Stimulated activated CD4-positive, alpha-beta T cell treated with anti-CD3 and anti-CD28 coated beads, Interleukin-2, amount 100 ng/mL, for 48 hours (primary cell): ENCODE data around the gene CDHR2.
"Not testable (repeated sequence)": the region's sequence is repeated elsewhere in the genome, so short reads cannot be mapped to it uniquely, and the experiment has no call there.

Experiments
- DNase-seq, 2 donors: peaks; one replicate each; pipeline ENCODE4 v3.0.0-alpha.2; 2020

Gene CDHR2

DNA sequence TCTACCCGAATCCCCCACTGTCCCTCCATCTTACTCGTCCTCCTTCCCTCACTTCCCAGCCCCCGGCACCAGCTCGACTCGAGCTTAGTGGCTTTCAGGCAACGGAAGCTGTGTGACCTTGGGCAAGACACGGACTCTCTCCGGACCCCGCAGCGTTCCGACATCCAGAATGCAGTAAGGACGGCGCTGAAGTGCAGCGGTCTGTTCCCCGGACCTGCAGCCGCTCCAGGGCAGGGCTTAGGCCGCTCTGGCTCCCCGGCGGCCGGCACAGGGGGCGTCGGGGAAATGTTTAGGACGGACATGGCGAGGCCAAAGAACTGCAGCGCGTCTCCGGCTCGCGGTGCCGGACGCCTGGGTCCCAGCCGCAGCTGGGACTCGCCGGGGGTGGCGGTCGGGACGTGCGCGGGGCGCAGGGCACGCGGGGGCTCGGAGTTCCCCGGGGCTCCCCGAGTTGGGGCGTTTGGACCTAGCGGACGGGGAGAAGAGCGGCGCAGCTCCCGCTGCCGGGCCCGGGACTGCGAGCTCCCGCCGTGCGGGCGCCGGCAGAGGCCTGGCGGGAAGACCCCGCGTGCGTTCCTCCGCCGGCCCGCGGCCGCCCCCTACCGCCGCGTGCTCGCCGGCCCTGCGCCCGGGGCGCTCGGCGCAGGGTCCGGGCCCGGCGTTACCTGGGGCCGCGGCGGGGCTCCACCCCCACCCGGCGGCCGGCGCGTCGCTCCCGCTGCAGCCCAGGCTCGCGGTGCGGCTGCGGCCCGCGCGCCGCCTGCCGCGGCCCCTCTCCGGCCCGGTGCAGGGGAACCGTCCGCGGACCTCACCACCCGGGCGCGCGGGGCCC, 6.3 kb upstream of the CDHR2 start:
- DNase-seq, result no peak

DNA sequence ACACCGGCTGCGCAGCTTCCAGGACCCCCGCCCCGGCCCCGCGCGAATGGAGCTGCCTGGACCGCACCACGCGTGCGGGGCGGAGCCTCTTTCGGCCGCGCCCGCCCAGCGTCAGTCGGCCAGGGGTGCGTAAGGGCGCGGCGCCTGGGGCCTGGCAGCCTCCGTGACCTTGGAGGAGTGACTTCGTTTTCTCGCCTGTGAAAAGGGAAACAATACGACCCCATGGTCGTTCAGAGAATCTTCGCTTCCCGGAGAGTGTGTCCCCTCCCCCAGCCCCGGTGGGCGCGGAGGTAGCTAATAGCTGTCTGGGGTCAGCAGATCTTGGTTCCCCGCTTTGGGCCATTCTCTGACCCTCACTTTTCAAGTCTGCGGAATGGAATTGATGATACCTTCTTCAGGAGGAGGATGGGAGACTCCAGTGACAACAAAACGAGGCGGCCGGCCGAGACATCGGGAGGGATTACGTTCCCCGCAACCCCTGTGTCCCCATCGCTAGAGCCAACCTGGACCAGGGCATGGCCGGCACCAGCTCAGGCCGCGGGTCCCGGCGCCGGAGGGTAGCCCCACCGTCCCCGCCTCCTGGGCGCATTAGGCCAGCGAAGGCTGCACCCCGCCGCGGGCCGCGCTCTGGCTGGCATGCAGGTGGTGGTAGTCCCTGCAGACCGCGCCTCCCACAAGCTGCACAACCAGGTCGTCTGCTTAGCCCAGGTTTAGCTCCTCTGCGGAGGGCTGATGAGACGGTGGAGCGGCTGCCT, 5.5 kb upstream of the CDHR2 start:
- peak; percentile 63 to 67 for DNase-seq

DNA sequence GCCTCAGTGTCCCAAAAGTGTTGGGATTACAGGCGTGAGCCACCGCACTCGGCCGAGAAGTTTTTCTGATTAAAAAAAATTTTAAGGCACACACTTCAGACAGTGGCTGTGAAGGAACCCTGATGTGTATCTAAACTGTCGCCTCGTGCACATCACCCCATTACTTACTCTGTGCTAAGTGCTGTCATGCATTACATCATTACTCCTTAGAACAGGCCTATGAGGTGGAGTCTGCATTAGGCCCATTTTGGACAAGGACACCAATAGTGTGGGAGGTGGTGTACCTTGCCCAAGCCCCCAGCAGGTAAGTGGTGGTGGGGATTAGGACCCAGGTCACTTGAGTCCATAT, 3.8 kb upstream of the CDHR2 start:
- DNase-seq, result no peak

DNA sequence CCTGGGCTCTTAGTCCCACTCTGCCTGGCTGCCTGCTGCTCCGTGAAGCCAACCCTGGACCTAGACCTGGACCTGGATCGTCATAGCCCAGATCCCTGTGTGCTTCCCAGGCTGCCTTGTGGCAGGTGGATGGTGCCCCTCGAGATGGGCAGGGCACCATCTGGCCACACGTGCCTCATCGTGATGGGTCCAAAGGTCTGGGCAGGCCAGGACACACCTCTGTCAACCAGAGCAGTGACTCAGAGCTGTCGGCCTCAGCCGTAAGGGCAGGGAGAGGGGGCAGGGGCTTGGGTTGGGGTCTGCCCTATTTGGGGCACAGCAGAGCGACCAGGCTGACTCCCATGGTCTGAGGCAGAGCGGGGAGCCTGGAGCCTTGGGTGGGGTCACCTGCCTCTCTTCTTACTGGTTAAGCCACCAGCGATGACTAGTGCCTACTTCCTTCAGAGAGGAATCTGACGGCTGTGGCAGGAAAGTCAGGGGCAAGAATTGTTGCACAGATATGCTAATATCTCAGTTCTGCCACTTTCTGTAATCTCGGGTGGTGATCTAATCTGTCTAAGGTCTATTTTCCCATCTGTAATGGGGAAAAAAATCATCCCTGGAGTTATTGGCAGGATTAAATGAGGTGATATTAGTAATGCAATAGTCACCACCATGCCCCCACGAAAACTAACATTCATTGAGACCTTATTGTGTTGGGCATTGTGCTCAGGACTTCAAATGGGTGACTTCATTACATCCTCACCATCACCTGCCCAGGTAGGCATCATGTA, 3.2 kb upstream of the CDHR2 start:
- DNase-seq, result no peak

DNA sequence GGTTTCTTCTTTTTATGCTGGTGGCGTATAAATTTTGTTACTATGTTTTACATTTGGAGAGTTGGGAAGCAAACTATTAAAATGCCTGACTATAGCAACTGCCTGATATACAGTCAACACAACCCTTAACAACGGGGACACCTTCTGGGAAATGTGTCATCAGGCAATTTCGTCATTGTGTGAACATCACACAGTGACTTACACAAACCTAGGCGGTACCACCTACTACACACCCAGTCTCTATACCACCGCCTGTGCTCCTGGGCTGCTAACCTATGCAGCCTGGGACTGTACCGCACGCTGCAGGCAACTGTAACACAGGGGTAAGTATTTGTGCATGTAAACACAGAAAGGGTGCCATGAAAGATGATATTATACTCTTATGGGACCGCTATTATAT, 1.3 kb upstream of the CDHR2 start:
- DNase-seq, result no peak

DNA sequence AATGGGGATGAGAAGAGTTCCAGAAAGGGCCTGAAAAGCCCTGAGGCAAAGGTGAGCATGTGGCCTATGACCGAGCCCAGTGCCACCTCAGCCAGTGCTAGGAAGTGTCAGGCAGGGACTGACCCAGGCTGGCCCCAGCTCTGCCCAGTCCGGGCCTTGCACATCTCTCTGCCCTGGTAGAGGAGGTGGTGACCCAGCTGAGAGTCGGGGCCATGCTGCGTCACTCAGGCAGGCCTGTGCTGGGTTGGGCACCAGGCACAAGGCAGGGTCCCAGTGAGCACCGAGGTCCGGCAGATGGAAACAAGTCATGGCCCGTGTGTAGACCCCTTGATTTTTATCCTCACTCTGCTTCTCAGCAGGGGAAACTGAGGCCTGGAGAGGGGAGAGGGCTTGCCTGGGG, 729 bp downstream of the CDHR2 start:
- DNase-seq, result no peak

DNA sequence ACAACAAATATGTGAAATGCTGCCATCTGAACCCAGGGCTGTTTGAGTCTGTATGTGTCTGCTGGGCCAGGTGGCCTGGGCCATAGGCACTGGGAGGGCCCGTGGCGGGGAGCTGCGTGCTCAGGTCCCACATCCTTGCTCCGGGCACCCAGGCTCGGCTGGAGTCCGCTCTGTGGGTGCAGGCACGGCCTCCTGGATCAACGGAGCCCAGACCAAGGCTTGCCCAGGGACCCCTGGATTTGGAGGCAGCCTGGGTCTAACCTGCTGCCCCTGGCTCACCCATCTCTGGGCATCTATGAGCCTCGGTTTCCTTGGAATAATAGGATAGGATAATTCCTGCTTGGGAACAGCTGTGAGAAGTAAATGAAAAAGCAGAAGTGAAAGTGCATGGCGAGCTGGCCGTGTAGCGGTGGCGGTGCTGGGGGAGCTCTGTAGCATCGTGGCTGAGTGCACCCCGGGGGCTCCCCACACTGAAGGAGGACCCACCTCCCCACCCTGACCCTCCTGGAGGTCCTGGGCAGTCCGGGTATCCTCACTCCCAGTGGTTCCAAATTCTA, 1.2 kb downstream of the CDHR2 start:
- DNase-seq, result no peak

DNA sequence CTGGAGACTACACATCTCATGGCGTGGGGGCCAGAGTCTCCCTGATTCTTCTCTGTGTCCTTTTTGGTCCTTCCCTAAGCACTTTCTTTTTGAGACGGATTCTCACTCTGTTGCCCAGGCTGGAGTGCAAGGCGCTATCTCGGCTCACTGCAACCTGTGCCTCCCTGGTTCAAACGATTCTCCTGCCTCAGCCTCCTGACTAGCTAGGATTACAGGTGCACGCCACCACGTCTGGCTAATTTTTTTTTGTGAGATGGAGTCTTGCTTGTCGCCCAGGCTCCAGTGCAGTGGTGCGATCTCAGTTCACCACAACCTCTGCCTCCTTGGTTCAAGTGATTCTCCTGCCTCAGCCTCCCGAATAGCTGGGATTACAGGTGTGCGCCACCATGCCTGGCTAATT, 1.8 kb downstream of the CDHR2 start:
- not testable (repeated sequence) for DNase-seq

DNA sequence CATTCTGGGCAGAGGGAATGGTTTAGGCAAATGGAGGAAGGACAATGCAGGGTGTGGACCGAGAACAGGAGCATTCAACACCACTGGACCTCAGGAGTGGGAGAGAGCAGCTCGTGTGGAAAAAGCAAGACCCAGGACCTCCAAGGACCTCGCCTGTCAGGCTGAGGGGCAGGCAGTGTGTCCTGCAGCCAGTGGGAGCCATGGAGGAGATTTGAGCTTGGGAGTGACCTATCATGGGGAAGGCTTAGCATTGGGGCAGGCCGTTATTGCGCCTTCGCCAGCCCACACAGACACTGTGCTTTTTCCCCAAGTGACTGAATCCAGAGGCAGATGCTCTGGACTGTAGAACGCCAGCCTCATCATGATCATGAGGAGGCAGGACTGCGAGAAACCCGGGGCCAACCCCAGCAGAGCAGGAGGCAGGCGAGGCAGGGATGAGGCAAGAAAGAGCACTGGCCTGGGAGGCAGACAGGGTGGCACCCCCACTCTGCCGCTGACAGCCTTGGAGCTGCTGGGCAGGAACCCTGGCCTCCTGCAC, 3.3 kb downstream of the CDHR2 start:
- no peak for DNase-seq

DNA sequence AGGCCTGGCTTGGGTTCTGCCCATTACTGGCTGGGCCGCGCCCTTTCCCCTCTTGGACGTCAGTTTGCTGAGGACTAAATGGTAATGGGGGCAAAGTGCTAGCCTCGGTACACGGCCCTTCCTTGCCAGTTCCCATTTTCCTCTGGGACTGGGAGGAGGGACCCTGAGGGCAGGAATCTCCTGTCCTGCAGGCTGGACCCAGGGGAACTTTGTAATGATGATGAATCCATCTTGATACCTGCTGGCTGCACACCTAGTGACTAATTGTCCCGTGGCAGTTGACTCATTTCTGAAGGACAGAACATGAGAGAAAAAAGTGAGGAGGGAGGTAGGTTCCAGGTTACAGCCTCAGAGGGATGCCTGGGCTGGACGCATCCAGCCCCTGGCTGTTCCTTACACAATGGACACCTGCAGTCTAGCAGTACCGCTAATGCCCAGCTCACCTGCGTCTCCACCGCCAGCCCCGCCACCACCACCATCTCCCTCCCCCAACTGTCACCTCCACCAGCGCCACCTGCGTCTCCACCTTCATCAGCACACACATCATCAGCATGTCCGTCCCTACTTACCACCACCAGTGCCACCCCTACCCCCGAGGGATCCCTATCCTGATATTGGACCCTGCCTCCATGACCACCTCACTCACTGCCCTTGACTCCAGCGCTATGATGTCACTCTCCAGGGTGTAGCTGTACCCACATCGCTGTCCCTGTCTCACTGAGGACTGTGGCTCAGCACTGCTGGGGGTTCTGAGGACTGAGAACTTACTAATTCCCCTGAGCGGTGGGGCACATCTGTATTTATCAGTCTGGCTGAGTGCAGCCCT, 4.3 kb downstream of the CDHR2 start:
- no peak for DNase-seq

DNA sequence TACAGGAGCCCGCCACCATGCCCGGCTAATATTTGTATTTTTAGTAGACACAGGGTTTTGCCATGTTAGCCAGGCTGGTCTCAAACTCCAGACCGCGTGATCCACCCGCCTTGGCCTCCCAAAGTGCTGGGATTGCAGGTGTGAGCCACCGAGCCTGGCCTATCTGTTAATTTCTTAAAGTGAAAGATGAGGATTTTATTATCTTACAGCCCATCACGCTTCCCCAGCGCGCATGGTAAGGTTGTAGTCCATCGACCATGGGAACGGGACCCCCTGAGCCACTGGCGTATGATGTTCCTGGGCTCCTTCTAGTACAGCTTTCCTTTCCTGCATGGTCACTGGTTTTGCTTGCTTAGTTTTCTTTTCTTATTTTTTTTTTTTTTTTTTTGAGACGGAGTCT, 8.7 kb downstream of the CDHR2 start:
- DNase-seq, result no peak

DNA sequence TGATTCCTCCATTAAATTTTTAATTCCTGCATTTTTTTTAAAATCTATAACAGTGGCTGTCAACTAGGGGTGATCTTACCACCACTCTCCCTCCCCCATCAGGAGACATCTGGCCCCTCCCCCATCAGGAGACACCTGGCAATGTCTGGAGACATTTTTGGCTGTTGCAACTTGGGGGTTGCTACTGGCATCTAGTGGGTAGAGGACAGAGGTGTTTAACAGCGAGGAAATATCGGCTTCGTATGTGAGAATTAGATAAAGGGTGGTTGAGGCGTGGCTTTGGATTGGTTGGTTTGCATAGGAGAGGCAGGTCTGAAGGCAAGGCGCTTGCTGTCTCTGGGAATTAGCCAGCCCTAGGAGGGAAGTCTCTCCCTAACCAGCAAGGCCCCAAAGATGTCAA, 10.5 kb downstream of the CDHR2 start:
- DNase-seq, result no peak

DNA sequence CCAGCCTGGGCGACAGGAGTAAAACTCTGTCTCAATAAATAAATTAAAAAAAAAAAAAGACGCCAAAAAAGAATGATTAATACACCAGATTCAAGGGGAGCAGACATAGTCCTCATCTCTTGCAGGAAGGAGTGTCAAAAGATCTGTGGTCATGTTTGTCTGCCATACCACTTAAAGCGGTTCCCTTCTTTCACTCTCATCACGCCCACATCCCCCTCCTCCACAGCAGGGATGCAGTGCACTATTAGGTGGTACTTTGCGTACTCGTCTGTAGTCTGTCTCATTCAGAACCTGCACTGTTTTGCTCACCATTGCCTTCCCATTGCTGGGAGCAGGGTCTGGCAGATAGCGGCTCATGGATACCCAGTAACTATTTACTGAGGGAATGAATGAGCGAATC, 11.2 kb downstream of the CDHR2 start:
- no peak for DNase-seq

DNA sequence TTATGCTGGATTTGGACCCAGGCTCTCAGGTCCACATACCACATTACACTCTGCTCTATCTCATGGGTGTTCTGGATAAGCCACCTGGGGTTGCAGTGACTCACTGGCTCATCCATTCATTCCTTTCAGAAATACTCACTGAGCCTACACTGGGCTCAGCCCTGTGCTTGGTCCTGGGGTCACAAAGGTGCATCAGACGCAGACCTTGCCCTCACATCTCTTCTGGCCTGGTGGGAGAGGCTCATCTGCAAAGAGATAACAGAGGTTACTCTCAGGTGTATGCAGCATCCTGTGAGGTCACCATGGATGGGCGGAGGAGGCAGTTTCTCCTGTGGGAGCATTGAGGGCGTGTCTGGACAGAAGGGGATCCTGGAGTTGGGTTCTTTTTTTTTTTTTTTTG, 12.1 kb downstream of the CDHR2 start:
- no peak for DNase-seq

DNA sequence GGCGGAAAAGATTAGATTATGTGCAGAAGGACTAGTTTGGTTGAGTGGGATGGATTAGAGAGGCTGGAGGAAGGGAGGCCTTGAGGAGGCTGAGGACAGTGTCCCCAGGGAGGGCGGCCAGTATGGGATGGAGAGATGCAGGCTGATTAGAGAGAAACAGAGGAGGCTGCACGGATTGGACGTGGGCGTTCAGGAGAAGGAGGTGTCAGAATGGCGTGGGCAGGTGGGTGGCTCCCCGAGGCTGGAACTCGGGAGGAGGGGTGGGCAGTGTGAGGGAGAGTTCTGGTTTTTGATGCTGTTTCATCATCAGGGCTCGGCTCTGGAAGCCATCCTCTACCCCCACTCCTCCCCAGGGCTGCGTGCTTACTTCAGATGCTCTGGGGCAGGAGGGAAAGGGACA, 13.0 kb downstream of the CDHR2 start:
- no peak for DNase-seq

DNA sequence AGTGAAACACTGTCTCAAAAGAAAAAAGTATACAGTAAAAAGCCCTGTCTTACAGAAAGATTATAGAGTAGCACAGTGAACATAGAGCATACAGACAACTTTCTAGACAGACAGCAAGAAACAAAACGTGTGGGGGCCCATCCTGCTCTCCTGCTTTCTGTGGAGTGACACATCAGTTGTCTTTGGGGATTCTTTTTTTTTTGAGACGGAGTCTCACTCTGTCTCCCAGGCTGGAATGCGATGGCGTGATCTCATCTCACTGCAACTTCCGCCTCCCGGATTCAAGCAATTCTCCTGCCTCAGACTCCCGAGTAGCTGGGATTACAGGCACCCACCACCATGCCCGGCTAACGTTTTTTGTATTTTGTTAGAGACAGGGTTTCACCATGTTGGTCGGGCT, 14.9 kb downstream of the CDHR2 start:
- DNase-seq, result no peak

DNA sequence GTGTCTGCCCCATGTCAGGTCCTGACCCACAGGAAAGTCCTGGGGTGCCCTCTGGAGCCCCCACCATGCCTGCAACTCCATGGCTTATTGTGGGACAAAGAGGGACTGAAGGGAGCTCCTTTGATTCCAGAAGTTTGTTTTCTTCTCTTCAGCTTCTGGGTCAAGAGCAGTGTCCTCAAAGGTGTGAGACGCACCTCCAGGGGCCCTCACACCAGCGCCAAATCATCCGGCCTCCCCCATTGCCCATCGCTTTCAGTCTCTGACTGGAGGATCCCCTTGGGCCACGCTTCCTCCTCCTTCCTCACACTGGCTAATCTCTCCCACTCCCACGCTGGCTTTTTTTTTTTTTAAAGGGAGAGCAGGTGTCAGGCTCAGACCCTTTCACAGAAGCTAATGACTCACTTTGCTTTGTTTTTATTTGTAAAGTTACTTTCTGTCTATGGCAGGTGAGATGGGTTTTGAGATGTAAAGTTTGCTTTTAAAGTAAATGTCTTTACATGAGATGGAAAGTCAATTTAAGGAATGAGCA, 16.7 kb downstream of the CDHR2 start:
- DNase-seq, result no peak

DNA sequence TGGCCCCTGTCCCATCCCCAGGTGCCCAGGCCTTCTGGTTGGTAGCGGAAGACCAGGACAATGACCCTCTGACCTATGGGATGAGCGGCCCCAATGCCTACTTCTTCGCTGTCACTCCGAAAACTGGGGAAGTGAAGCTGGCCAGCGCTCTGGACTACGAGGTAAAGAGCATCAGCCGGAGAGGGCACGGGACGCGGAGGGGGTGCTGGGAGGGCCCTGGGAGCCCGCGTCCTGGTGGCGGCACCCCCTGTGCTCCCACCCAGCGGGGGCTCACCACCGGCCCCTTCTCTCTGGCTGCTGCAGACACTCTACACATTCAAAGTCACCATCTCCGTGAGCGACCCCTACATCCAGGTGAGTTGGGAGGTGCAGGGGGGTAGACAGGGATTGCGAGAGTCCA, 19.5 kb downstream of the CDHR2 start:
- no peak for DNase-seq

DNA sequence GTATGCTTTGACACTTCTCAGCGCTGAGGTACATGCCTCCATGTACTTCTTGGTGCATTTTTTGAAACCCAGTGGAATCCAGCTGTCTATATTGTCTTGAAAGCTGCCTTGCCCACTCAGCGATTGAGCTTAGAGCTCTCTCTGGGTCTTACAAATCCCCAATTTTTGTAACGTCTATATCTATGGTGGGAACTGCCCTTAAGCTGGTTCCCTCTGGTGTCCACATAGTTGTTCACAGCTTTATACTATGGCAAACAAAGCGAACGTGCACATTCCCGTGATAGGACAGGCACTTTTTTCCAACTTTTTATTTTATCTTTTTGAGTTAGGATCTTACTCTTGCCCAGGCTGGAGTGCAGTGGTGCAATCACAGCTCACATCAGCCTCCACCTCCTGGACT, 20.9 kb downstream of the CDHR2 start:
- no peak for DNase-seq

DNA sequence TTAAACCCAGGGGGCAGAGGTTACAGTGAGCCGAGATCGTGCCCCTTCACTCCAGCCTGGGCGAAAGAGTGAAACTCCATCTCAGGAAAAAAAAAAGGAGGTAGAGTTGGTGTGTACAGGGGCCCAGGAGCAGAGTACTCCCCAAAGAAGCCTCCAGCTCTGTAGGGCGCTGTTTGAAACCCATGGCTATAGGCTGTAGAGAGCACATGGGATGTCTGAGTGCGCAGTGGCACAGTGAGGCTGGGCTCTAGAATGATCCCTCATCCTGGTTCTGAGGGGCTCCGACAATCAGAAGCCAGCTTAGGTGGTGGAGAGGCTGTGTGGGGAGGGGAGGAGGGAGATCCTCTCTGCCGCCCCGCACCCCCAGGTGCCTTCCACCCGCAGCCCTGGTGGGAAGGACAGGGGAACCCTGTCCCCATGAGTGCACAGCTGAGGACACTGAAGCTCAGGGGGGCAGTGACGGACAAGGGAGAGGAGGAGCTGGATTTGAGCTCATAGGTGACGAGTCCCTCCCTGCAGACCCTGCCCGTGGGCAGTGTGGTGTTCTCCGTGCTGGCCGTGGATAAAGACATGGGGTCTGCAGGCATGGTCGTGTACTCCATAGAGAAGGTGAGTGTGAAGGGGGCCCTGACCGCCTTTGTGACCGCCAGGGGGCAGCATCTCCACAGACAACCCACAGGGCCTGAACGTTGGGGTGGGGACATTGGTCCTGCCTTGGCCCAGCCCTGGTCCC, 24.6 kb downstream of the CDHR2 start:
- DNase-seq, result peak; percentile 79

DNA sequence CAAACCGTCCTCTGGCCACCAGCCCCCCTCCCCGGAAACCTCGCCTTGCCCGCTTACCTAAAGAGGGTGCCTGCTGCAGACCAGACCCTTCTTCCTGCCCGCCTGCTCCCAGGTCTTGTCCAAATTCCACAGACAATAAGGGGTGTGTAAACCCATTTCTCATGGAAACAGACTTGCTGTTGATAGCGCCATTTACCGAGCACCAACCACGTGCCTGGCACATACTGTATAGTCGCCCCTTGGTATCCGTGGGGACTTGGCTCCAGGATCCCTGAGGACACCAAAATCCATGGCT, 25.1 kb downstream of the CDHR2 start:
- no peak for DNase-seq

DNA sequence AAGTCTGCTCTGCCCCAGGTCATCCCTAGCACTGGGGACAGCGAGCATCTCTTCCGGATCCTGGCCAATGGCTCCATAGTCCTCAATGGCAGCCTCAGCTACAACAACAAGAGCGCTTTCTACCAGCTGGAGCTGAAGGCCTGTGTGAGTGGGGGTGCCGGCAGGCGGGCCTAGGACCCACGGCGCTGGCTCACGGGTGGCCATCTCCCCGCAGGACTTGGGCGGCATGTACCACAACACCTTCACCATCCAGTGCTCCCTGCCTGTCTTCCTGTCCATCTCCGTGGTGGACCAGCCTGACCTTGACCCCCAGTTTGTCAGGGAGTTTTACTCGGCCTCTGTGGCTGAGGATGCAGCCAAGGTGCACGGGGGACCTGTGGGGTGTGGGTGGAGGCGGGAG, 25.9 kb downstream of the CDHR2 start:
- no peak for DNase-seq
